ENCODE results near the gene MOB2.

Gene MOB2

DNA sequence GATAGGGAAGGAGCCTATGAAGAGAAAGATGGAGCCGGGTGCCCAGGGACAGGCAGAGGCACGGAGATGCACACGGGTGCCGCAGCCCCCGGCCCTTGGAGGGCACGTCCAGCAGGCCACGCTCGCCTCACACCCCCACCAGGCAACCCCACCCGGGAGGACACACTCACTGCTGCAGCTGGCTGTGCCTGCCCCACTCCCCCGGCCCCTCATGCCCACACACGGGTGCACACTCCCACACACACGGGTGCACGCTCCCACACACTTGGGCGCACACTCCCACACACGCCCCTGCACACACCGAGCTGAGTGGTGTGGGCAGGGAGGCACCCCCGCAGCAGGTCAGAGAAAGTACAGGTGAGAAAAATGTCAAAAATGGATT, 1.1 kb downstream of the MOB2 start:
- DNase-seq: no peak

DNA sequence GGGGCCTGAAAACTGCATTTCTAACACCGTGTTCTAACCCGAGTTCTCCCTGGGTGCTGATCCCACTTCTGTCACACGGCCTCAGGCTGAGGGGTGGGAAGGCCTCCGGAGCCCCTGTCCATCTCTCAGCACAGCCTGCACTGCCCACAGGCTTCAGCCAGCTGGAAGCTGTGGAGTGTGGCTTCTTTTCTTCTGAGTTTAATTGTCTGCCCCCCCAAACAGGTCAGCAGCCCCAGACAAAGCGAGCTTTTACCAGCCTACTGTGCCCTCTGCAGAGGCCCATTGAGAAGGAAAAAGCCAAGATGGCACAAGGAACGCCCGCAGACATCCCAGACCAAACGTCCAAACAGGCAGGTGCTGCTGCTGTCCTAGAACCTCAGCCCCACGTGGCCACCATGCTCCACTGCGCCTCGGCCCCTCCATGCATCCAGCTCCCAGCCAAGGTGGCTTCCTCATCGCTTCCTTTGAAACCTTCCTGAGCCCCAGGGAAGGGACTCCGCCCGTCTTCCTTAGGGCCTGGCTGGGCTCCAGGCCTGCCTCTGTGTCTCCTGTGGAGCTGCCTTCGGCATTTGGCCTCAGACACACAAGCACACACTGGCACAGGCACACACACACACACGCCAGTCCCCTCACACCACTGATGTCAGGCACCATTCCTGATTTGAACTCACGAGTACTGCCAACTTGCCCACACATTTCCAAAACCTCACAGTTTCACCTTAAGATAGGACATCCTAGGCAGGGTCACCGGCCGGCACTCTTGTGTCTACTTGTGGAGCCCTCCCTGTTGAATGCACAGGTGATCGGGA, 1.7 kb downstream of the MOB2 start:
- no peak for DNase-seq

DNA sequence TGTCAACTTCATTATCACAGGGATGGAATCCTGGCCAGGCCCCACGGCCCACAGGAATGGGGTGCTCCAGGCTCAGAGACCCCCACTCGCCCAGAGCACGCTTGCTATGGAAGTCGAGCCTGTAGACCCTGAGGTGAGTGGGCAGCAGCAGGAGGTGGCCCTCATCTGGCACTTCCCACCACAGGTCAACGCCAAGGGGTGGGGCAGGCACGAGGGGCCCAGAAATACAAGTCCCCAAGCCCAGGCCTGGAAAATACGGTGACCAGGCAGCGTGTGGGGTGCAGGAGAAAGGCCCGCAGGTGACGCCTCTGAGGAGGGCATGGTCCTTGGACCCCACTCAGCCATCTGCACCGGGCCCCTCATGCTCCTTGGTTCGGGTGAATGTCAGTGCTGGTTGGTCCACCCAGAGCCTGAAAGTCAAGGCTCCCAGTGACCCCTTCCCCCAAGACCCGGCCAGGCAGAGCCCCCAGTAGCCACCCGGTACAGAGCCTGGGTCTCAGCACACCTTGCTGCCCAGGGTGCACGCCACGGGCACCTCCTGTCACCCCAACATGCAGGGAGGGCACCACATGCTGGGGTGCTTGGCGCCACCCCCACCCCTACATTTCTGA, 2.4 kb downstream of the MOB2 start:
- DNase-seq: no peak

DNA sequence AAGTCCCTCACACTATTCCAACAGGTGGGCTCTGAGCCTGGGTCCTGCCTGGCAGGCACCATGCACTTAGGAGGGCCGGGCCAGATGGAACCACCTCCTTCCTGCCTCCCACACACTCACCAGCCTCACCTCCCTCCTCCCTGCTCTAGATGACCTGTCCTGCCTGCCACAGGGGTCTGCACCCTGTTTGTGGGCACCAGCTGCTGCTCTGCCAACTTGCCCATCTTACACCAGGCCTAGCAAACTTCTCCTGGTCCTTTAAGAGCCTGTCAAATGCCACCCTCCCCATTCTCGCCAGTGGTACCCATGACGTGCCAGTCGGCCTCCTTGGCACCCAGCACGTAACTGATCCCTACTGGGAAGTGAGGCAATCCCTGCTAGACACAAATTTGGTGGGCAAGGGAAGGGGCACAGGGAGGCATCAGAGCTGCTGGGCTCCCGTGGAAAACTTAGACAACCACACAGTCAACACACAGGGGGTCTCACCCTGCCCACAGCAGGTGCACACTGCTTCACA, 3.1 kb downstream of the MOB2 start:
- no peak for DNase-seq

DNA sequence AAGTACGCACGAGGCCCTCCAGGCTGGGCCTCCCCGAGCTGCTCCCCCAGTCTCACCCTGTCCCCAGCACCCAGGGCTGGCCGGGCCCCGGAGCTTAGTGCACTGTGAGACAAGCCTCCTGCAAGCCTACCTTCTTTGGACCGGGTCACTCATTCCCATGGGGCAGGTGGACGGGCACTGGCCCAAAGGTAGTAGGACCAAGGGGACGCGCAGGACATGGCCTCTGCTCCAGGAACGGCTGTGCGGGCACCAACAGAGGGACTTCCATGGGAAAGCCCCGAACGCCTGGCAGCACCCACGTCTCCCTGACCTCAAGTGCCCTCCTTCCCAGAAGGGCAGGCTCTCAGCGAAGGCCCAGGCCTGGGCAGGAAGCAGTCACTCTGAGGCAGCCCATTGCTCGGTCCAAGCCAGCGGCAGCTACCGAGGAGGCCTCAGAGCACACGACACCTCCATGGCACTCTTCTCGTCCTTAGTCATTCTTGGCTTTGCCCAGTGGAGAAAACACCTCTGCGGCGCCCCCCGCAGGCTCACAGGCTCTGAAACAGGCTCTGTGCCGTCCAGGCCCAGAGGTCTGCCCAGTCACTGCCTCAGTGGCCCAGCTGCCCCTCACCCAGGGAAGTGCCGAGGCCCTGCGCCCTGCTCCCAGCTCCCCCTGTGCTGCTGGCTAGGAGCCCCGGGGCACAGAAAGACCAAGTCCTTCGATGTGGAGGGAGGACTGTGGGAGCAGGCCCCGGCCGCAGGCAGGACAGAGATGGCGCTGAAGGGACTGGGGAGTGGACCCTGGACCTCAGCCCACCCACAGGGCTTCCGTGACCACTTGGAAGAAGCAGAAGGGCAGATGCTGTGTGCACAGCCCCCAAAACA, 3.8 kb downstream of the MOB2 start:
- DNase-seq: no peak

DNA sequence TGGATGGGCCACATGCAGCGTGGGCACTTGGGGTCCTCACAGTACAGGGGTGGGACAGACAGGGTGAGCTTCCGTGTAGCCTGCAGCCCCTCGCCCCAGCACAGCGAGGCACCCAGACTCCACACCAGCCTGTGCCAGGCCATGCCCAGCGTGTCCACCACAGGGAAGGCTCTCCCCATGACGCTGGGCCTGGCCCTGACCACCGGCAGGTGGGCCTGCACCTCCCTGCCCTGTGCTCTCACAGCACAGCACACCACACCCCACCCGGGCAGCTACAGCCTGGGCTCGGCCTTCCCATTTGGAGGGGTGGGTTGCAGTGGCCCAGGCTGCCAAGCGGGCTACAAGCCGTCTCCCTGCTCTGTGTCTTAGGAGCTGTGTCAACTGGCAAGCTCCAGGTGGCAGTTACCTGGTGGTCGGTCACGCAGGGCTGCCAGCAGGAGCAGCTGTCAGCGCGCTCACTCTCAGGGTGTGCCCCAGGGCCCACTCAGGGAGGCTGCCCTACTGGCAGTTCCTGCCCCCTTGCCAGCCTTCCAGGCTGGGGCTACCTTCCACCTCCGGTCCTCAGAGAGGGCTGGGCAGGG, 4.6 kb downstream of the MOB2 start:
- DNase-seq: no peak

DNA sequence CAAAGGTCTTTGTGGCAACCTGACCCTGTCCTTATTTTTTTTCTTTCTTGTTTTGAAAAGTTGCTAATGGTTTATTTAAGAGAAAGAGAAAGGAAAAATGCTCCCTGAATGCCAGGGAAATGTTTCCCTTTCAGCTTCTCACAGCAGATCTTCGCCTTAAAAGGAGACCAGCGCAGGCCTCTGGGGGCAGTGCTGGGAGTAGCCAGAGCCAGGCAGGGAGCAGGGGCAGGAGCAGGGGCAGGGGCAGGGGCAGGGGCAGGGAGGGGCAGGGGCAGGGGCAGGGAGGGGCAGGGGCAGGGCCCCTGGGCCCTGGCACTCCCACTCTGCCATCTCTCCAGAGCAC, 5.1 kb downstream of the MOB2 start:
- DNase-seq: no peak

DNA sequence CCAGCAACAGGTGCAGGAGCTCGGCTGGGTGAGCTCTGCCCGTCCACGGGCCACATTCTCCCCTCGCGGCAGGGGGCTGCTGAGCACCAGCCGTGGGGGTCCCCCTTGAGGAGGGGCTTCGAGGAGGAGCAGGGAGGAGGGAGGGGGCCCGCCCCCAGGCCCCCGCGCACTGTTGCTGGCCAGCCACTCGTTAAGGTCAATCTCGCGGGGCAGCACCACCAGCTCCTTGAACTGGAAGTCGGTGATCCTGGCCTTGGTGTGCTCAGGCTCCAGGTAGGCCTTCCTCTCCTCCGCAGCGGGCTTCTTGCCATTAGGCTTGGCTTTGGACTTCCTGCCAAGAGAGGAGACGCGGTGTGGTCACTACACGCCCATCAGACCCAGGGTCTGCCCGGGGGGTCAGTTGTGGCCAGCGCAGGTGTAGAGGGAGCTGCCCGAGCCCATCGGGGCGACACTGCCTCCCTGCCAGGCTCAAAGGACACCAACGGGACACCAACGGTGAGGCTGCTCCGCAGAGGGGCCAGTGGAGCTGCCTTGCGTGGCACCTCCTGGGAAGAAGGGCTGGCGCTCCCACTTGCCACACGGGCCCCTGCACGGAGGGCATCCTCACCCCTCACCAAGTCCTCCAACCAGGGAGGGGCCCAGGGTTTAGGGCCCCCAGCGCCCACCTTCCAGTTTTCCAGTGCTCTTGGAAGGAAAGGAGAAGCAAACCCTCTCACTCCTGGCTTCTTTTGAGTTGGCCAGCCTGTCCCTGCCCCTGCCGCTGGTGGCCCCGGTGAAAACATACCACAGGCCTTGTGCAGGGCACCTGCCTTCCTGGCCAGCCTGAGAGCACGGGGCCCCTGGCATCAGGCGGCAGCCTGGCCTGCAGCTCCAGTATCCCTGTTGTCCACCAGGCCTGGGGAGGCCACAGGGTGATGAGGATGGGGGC, 5.8 kb downstream of the MOB2 start:
- DNase-seq: no peak

DNA sequence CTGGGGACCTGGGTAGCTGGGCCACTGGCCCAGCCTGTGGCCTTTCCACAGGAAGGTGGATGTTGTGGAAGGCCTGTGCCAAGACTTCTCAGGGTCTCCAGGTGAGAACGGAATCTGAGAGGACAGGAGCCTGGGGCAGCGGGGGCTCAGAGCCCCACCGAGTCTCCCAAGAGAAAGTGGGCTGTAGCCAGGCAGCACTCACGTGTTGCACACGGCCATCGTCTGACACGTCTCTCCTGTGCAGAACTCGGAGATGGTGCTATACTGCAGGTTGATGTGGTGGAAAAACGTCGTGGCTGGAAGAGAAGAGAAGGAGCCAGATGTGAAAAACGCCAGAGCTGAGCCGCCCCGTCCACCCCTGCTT, 6.4 kb downstream of the MOB2 start:
- DNase-seq: no peak

DNA sequence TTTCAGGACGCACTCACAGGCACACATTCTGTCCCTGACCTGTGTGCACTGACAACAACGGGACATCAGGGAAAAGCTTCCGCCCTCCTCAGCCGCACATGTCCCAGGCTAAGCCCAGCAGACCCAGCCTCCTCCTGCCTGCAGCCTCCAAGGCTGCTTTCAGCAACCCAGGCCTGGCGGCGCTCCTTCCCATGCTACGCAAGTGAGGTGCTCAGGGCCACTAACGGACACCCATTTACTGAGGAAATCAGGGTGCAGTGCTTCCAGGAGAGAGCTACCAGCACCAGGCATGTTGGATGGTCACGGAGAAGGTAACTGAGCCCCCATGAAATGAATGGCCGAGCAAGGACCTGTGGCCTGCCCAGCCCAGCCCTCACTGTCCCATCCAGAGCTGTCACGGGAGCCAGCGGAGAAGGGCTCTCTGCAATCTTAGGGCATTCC, 6.9 kb downstream of the MOB2 start:
- DNase-seq: no peak

DNA sequence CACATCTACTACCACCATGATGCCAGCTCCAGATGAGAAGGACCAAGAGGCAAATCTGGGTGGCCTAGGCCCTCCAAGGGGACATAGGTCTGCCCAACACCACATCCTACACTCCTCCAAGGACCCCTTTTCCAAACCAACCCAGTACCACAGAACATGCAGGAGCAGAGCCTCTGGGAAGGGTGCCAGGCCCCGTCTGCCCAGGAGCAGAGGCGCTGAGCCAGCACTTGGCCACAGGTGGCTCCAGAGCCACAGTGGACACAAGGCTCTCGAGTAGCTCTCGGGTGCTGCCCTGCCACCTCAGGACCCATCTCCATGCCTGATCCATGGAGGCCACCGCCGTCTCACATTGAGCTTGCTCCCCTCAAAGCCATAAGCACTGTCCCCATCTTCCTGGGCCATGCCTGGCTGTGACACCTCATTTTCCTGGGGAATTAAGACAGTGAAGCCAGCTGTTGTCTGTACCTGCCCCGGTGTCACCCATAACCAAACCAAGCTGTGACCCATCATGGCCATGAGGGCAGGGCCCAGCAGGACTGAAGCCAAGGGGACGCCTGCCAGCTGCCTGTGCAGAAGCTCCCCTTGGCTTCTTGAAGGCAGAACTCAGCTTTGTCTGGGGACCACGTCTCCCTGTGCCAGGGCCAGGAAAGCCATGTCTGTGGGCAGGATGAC, 7.4 kb downstream of the MOB2 start:
- no peak for DNase-seq

DNA sequence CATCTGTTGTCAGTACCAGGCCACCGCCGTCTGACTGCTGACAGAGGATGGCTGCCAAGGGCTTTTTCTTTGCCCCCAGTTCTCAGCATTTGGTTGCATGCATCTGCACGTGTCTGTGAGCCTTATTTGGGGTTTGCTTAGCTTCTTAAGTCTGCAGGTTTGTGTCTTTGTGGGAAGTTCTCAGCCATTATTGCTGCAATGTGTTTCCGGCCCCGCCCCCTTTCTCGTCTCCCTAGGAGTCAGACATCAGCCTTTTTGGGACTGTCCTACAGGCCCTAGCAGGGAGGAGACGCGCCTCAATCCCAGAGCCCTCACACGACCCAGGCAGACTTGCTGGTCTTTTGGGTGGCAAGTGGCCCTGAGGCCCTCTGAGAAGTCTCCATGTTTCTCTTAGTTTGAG, 8.0 kb downstream of the MOB2 start:
- no peak for DNase-seq

DNA sequence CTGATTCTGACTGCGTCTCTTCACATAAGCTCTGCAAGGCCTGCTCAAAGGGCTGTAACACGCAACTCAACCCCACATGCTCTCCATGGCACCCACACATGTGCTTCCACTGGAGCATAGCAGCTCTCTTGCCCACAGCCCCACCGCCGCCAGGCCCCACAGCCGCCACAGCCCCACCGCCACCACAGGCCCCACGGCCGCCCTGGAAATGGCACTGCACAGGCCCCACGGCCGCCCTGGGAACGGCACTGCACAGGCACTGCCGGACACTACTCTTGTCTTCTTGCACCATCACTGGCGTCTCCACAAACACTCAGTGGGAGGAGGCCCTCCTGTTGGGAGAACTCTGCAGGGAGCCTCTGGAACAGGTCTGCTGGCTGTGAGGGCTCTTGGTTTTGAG, 8.6 kb downstream of the MOB2 start:
- DNase-seq: no peak

DNA sequence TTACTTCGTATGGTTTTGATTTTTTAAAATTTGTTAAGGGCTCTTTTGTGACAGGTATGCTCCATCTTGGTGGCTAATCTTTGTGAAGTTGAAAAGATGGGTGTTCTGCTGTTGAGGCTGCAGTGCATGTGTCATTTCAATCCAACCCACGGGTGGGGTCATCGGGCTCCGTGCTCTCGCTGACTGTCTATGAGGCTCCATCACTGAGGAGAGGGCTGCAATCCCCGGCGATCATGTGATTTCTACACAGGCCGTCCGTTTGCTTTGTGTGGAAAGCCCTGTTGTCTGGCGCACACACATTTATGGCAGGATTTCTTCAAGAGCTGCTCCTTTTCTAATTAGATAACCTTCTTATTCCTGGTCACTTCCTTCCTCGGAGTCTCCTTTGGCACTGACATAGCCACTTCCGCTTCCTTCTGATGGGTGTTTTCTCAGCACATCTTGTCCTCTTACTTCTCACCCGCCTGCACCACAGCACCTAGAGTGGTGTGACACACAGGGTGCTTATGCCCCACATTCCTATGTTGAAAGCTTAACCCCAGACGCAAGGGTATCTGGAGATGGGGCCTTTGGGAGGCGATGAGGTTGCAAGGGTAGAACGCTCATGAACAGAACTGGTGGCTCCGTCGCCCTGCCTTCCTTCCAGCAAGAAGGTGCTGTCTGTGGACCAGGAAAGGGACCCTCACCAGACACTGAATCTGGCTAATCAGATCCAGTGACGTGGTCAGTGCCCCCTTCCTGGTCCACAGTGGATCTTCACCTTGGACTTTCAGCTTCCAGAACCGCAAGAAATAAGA, 9.4 kb downstream of the MOB2 start:
- no peak for DNase-seq

DNA sequence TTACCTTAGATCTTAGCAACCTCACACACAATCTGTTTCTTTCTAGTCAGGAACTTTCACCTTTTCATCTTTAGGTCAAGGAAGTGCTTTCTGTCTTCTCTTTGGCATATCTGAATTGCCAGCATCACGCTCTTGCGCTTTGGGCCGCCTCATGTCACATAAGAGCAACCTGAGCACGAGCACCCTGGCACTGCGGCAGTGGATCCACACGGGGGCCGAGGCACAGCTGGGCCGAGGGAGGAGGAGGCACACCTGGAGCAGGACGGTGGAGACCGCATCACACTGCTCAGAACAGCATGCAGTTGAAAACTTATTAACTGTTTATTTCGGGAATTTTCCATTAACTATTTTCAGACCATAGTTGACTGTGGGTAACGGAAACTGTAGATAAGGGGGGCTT, 10.7 kb downstream of the MOB2 start:
- no peak for DNase-seq

DNA sequence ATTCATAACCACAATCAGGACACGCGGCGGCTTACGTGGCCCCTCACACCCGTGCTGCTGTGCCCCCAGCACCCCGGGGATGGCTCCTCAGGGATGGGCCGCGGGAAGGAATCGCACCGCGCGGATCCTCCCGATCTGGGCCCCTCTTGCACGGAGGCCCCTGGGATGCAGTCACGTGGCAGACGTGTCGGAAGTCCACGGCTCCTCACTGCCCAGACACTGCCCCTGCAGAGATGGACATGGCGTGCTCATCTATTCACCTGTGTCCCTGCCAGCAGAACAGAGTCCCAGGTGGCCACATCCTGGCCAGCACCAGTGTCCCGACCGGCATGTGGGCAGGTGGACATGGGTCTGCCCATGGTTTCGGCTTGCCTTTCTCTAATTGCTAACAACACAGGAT, 12.8 kb downstream of the MOB2 start:
- DNase-seq: no peak

DNA sequence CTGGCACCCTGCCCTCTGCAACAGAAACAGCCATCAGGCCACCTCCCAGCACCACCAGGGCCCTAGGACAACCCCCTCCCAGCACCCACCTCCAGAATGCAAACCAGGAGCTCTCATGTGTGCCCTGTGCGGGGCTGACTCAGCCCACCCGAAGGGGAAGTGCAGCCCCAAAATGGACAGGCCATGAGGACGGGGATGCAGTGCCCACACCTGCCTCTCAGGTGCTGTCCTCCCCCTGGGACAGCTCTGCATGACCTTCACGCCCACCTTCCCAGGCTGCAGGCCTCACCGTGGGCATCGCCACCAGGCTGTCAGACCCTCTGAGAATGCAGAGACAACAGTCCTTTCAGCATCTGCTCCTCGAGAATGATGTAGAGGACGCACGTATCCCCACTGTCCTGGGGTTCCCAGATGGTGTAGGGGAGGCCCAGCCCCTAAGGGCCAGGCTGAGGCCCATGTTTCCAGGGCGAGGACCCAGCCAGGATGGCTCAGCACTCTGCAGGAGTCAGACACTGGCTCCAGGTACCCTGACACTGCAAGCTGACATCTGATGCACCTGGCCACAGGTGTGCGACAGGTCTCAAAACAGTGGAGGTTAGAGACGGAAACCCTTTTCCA, 13.5 kb downstream of the MOB2 start:
- DNase-seq: no peak

DNA sequence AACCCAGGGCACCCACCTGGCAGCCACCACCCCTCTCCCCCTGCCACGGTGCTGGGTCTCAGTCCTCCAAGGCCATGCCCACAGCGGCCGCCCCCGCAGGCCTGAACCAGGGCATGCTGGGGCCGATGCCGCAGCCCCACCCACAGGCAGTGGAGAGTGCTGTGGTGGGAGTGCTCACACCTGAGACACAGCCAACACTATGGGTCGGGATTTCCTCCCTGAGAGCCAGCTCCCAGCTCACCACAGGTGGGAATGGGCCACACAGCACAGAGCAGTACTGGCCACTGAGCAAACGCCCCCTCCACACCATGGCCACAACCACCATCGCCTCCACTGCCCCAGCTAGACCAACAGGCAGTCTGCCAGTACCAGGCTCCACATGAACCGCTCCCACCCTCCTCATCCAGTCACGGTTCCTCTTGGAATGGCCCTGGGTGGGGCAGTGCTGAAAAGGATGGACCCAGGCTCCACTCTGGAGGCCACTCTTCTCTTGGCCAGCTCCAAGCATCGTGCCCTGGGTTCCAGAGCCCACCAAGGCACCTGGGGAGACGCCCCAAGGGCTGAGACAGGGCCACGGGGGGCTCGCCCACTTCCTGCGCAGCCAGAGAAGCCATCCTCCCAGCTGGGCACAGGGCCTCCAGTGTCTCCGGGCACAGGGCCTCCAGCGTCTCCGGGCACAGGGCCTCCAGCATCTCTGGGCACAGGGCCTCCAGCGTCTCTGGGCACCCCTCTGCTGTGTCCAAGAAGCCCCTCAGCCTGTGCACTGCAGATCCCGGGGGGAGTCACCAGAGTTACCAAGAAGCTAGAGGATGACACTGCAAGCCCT, 14.2 kb downstream of the MOB2 start:
- no peak for DNase-seq

DNA sequence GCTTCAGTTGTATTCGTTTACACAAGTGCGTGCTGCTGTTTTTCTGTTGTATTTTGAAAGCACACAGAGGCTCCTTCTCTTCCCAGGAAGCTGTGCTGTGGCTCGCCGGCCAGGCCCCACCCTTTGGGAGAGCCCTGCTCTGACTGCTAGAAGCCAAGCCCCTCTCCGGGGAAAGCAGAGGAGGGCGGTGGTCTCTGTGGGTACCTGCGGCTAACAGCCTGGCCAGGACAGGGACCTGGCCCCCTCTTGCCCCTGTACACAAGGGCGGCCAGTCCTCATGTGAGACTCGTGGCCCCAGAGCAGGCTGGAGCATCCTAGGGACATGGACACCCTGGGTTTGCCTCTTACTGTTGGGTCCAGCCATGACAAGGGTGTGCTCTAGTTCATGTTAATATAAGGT, 14.8 kb downstream of the MOB2 start:
- DNase-seq: no peak

All from C1 segment of cervical spinal cord (tissue), 14 donors.